ENCODE data around the gene ARHGAP11A. TPM values are rescaled to one million over a fixed set of nuclear protein-coding genes. Genes with fewer than 3 reads are reported as not detected.

The ARHGAP11A gene
- total and polyA plus RNA-seq, 2 of the 13 experiments (the other 11 are each of a cell fraction or from before 2014, with no cell fraction given): 5.1 to 46.3 TPM

DNA sequence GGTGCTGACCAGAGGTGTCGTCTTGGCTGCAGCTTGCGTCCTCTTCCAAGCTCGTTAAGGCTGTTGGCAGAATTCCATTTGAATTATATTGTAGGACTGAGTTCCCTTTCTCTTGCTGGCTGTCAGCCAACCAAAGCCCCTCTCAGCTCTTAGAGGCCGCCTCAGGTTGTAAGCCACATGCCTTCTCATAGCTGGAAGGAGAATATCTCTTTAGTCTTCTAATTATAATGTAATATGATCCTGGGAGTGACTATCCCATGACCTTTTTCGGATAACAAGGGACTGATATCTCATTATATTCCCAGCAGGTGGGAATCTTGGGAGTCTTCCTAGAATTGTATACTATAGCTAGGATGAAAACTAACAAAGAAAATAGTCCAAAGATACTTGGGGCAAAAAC lies 31.0 kb downstream of the ARHGAP11A start (continued):
- TF ChIP-seq, protein P1, sequence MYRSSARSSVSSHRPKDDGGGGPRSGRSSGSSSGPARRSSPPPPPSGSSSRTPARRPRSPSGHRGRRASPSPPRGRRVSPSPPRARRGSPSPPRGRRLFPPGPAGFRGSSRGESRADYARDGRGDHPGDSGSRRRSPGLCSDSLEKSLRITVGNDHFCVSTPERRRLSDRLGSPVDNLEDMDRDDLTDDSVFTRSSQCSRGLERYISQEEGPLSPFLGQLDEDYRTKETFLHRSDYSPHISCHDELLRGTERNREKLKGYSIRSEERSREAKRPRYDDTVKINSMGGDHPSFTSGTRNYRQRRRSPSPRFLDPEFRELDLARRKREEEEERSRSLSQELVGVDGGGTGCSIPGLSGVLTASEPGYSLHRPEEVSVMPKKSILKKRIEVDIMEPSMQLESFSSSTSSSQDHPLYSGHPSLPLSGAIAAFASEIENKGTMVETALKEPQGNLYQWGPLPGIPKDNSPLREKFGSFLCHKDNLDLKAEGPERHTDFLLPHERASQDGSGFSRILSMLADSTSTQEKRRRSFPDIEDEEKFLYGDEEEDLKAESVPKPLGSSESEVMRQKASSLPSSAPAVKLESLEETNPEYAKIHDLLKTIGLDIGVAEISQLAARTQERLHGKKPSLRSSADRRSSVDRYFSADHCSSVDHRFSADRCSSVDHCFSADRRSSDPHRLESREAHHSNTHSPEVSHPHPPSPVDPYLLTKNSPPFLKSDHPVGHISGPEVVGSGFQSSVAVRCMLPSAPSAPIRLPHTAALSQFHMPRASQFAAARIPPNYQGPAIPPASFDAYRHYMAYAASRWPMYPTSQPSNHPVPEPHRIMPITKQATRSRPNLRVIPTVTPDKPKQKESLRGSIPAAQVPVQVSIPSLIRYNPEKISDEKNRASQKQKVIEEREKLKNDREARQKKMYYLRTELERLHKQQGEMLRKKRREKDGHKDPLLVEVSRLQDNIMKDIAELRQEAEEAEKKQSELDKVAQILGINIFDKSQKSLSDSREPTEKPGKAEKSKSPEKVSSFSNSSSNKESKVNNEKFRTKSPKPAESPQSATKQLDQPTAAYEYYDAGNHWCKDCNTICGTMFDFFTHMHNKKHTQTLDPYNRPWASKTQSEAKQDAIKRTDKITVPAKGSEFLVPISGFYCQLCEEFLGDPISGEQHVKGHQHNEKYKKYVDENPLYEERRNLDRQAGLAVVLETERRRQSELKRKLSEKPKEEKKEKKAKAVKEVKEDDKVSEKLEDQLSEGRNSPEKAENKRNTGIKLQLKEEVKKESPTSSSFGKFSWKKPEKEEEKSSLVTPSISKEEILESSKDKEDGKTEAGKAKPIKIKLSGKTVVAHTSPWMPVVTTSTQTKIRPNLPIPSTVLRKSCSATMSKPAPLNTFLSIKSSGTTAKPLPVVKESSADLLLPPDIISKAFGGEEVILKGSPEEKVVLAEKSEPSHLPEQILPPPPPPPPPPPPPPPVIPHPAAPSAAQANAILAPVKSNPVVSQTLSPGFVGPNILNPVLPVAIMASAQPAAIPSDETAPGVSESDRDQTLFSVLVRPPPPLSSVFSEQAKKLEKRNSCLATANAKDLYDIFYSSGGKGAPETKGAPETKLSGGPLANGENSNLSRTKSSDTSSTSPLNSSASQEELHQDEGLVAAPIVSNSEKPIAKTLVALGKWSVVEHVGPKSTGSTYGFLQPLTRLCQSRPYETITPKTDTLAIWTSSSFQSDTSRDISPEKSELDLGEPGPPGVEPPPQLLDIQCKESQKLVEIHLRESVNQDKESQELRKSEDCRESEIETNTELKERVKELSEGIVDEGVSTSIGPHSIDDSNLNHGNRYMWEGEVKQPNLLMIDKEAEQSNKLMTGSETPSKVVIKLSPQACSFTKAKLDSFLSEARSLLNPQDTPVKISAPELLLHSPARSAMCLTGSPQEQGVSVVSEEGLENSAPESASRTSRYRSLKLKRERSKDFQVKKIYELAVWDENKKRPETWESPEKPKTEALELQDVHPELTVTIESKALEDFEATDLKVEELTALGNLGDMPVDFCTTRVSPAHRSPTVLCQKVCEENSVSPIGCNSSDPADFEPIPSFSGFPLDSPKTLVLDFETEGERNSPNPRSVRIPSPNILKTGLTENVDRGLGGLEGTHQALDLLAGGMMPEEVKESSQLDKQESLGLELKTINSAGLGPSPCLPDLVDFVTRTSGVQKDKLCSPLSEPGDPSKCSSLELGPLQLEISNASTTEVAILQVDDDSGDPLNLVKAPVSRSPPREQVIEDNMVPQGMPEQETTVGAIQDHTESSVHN (CRISPR knock-in tag; IDR thresholded peaks at IDR 0.05): no peak

DNA sequence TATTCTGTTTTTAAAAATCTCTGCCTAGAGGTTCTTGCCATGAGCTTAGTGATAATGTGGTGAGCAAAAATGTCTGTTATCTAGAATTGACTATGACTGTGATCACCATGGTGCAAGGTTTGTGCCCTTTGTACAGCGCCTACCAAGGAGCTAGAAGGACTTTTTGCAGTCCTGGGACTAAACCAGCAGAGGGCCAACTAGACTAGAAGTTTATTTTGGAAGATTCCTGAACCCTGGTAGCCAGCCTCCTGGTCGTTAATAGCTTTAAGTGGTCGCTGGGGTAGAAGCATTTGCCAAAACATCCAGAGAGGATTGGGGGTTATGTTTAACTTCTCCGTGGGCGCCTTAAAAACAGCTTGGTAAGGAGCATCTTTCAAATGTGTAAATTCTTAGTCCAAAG lies 34.0 kb downstream of the ARHGAP11A start:
- Histone ChIP-seq H3K9me3 (ENCODE audit: low read length) (no peaks in the 10 kb centered on the region), H3K27me3 (ENCODE audit: control insufficient read depth in 1 of 2, insufficient read depth in 2 of 2, low read length in 2 of 2) (no peaks in the 10 kb centered on the region; a peak in 1 of 5 replicates), H2AFZ (ENCODE audit: low read length) (no peak overlapping the region), H3K4me1 (ENCODE audit: insufficient read depth, low read length) (peaks cover 9% of the 10 kb centered on the region), H3K4me3 (replicated peaks in 1 of 3; ENCODE audit: insufficient read depth in 1 of 3, low read depth in 2 of 3, low read length in 3 of 3) (no peak overlapping the region), H3K4me2 (ENCODE audit: low read depth, low read length) (no peak overlapping the region), H3K27ac (ENCODE audit: extremely low read length, insufficient read depth, low read length) (no peak overlapping the region), H3K79me2 (ENCODE audit: insufficient read depth, low read length) (no peaks in the 10 kb centered on the region), H3K36me3 (replicated peaks in 1 of 2; ENCODE audit: control insufficient read depth in 1 of 2, insufficient read depth in 2 of 2, low read length in 2 of 2) (no peaks in the 10 kb centered on the region), H3K9ac (ENCODE audit: insufficient read depth, low read depth, low read length) (no peak overlapping the region), H4K20me1 (ENCODE audit: insufficient read depth, low read length) (no peaks in the 10 kb centered on the region)
- TF ChIP-seq ZNF264 (CRISPR knock-in tag; IDR thresholded peaks at IDR 0.05) (peak; percentile 97), RBFOX2 (IDR thresholded peaks at IDR 0.05; ENCODE audit: low read depth, low read length) (no peak), SIX4 (CRISPR knock-in tag; IDR thresholded peaks at IDR 0.05) (no peak), NFE2L1 (CRISPR knock-in tag; IDR thresholded peaks at IDR 0.05; ENCODE audit: borderline replicate concordance) (no peak), SMC3 (IDR thresholded peaks at IDR 0.05; ENCODE audit: low read length) (0 out of 2 replicates have a peak, but pooled peaks have one; percentile 10), HNF4A (CRISPR knock-in tag; IDR thresholded peaks at IDR 0.05) (peak; percentile 65), STAG1 (CRISPR knock-in tag; IDR thresholded peaks at IDR 0.05) (peak; percentile 46), ZNF263 (CRISPR knock-in tag; IDR thresholded peaks at IDR 0.05) (no peak), CAMTA2 (CRISPR knock-in tag; IDR thresholded peaks at IDR 0.05; ENCODE audit: borderline replicate concordance) (no peak)
- TF ChIP-seq, protein P2, sequence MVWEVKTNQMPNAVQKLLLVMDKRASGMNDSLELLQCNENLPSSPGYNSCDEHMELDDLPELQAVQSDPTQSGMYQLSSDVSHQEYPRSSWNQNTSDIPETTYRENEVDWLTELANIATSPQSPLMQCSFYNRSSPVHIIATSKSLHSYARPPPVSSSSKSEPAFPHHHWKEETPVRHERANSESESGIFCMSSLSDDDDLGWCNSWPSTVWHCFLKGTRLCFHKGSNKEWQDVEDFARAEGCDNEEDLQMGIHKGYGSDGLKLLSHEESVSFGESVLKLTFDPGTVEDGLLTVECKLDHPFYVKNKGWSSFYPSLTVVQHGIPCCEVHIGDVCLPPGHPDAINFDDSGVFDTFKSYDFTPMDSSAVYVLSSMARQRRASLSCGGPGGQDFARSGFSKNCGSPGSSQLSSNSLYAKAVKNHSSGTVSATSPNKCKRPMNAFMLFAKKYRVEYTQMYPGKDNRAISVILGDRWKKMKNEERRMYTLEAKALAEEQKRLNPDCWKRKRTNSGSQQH (CRISPR knock-in tag; IDR thresholded peaks at IDR 0.05; ENCODE audit: low read depth): no peak
- TF ChIP-seq, protein P3, sequence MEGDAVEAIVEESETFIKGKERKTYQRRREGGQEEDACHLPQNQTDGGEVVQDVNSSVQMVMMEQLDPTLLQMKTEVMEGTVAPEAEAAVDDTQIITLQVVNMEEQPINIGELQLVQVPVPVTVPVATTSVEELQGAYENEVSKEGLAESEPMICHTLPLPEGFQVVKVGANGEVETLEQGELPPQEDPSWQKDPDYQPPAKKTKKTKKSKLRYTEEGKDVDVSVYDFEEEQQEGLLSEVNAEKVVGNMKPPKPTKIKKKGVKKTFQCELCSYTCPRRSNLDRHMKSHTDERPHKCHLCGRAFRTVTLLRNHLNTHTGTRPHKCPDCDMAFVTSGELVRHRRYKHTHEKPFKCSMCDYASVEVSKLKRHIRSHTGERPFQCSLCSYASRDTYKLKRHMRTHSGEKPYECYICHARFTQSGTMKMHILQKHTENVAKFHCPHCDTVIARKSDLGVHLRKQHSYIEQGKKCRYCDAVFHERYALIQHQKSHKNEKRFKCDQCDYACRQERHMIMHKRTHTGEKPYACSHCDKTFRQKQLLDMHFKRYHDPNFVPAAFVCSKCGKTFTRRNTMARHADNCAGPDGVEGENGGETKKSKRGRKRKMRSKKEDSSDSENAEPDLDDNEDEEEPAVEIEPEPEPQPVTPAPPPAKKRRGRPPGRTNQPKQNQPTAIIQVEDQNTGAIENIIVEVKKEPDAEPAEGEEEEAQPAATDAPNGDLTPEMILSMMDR (CRISPR knock-in tag; IDR thresholded peaks at IDR 0.05): peak; percentile 53
- 32% methylated on average over 5 of the region's 5 CpGs for WGBS (ENCODE audit: low lambda C conversion rate)
- CTCF ChIA-PET (ENCODE audit: low intra/inter-chr PET ratio, low total read pairs): interaction anchor here (1.8 kb wide), 1 partner anchor 346 kb away, joined by 5 read pairs; no protein-coding TSS in a partner anchor
- POLR2A ChIA-PET: no interaction called here
- BruUV-seq (replicated peaks): no TSS peak
- intact Hi-C loops (cut with micrococcal nuclease; ENCODE audit: unreplicated experiment): loop anchor here (1.0 to 5.0 kb wide), 3 partner anchors 287 to 483 kb away; no protein-coding TSS in a partner anchor
- peak; percentile 77 for FAIRE-seq
- in situ Hi-C loops (cut with HindIII; ENCODE audit: extremely low pct_ligation_motif_present, low pct_unique_long_range_greater_than_20kb): no loop called here
- peak; percentile 90 for ATAC-seq
- DNase-seq (ENCODE audit: low spot score): peak; percentile 63

Data from HepG2 (cell line).